AG09309 (cell line): Measurements from ENCODE around the gene PRKCA.

ENCODE experiments used
- DNase-seq: peaks from one replicate; pipeline ENCODE4 v3.0.0-alpha.2; 2010; ENCODE audit warnings: low read depth
- H3K4me3 ChIP-seq: 2 replicates; pipeline ENCODE4 v1.5.1; 2011; ENCODE audit warnings: mild to moderate bottlenecking, low read depth, low read length, moderate library complexity; ENCODE audit not compliant: control insufficient read depth
- CTCF ChIP-seq: IDR thresholded peaks from 2 replicates; pipeline ENCODE4 v1.5.1; 2011; ENCODE audit warnings: mild to moderate bottlenecking, low read depth, low read length, inconsistent platforms; ENCODE audit not compliant: insufficient read depth, control insufficient read depth; ENCODE audit errors: missing control alignments

Gene PRKCA

GRCh38 chr17:66275651-66276050 lies 26.8 kb upstream of the PRKCA start:
- no peak overlapping the region for H3K4me3 ChIP-seq
- DNase-seq: peak; percentile 73
- TF ChIP-seq CTCF: no peak

GRCh38 chr17:66276328-66276937 lies 26.0 kb upstream of the PRKCA start:
- no peak for TF ChIP-seq CTCF
- H3K4me3 ChIP-seq: no peak overlapping the region
- no peak for DNase-seq

- no peak for DNase-seq
- TF ChIP-seq CTCF: no peak
- H3K4me3 ChIP-seq: no peak overlapping the region
These were observed 25.2 kb upstream of the PRKCA start for GRCh38 chr17:66277191-66277590.

GRCh38 chr17:66281661-66282369 lies 20.6 kb upstream of the PRKCA start:
- no peak for TF ChIP-seq CTCF
- no peak for DNase-seq
- no peak overlapping the region for H3K4me3 ChIP-seq

GRCh38 chr17:66283296-66283934 lies 19.0 kb upstream of the PRKCA start:
- no peak overlapping the region for H3K4me3 ChIP-seq
- TF ChIP-seq CTCF: no peak
- no peak for DNase-seq

- TF ChIP-seq CTCF: no peak
- H3K4me3 ChIP-seq: no peak overlapping the region
- no peak for DNase-seq
These were observed 18.4 kb upstream of the PRKCA start for GRCh38 chr17:66283971-66284370.
